Liver (tissue), 9 donors: ENCODE data around the gene NDUFA13. TPM values are rescaled to one million over a fixed set of nuclear protein-coding genes. Genes with fewer than 3 reads are reported as not detected.
A peak's percentile ranks its signal among the peaks of the same experiment; 100 is the strongest.

Experiments
- DNase-seq: peaks from one replicate; pipeline ENCODE4 v3.0.0-alpha.2; 2017; ENCODE audit warnings: low spot score
- H3K27ac ChIP-seq, 2 donors: one replicate each; pipeline ENCODE4 v1.7.0; 2013; ENCODE audit warnings: inconsistent platforms in 2 of 2, low read length in 2 of 2, control low read depth in 1 of 2, low read depth in 1 of 2, mild to moderate bottlenecking in 1 of 2
- H3K27me3 ChIP-seq, 4 donors: one replicate each; pipeline versions ENCODE4 v1.6.1 to v1.7.0; 2013; ENCODE audit warnings: low read length in 3 of 4, inconsistent platforms in 1 of 4, mild to moderate bottlenecking in 1 of 4, moderate library complexity in 1 of 4; ENCODE audit not compliant: control insufficient read depth in 4 of 4, insufficient read depth in 4 of 4
- H3K36me3 ChIP-seq, 4 donors: one replicate each; pipeline versions ENCODE4 v1.6.1 to v1.7.0; 2013; ENCODE audit warnings: low read length in 3 of 4, mild to moderate bottlenecking in 3 of 4, low read depth in 1 of 4, moderate library complexity in 1 of 4; ENCODE audit not compliant: control insufficient read depth in 4 of 4, insufficient read depth in 3 of 4
- H3K4me1 ChIP-seq, 4 donors: one replicate each; pipeline versions ENCODE4 v1.6.1 to v1.7.0; 2013; ENCODE audit warnings: low read length in 3 of 4, mild to moderate bottlenecking in 3 of 4, moderate library complexity in 1 of 4; ENCODE audit not compliant: control insufficient read depth in 4 of 4, insufficient read depth in 4 of 4
- H3K4me3 ChIP-seq, 3 donors: one replicate each; pipeline versions ENCODE4 v1.6.1 to v1.7.0; 2013; ENCODE audit warnings: low read length in 3 of 3, control low read depth in 1 of 3, low read depth in 1 of 3, mild to moderate bottlenecking in 1 of 3
- H3K9ac ChIP-seq, 2 donors: one replicate each; pipeline ENCODE4 v1.7.0; 2013; ENCODE audit warnings: low read length in 2 of 2, mild to moderate bottlenecking in 2 of 2, moderate library complexity in 2 of 2, control low read depth in 1 of 2, low read depth in 1 of 2
- H3K9me3 ChIP-seq, 4 donors: one replicate each; pipeline versions ENCODE4 v1.6.1 to v1.7.0; 2013; ENCODE audit warnings: low read length in 3 of 4; ENCODE audit not compliant: control insufficient read depth in 4 of 4
- EGR1 ChIP-seq, 2 donors: IDR thresholded peaks; 2 replicates each; pipeline ENCODE4 v1.6.1; 2016 to 2018; ENCODE audit warnings: antibody characterized with exemption in 2 of 2, low read depth in 2 of 2
- FOXA1 ChIP-seq: IDR thresholded peaks from 2 replicates; pipeline ENCODE4 v1.6.1; 2016; ENCODE audit warnings: antibody characterized with exemption
- FOXA2 ChIP-seq: IDR thresholded peaks from 2 replicates; pipeline ENCODE4 v1.6.1; 2016; ENCODE audit warnings: antibody characterized with exemption
- HNF4A ChIP-seq, 2 donors: conservative IDR thresholded peaks; 2 replicates each; pipeline ENCODE4 v1.6.1; 2016; ENCODE audit warnings: antibody characterized with exemption in 2 of 2, mild to moderate bottlenecking in 2 of 2
- HNF4G ChIP-seq: IDR thresholded peaks from 2 replicates; pipeline ENCODE4 v1.6.1; 2016; ENCODE audit warnings: antibody characterized with exemption
- JUND ChIP-seq, 2 donors: IDR thresholded peaks; 2 replicates each; pipeline ENCODE4 v1.6.1; 2016; ENCODE audit warnings: antibody characterized with exemption in 2 of 2
- NR2F2 ChIP-seq: IDR thresholded peaks from 2 replicates; pipeline ENCODE4 v1.6.1; 2016; ENCODE audit warnings: antibody characterized with exemption
- RAD21 ChIP-seq, 2 donors: IDR thresholded peaks; 2 replicates each; pipeline ENCODE4 v1.6.1; 2016; ENCODE audit warnings: antibody characterized with exemption in 2 of 2, mild to moderate bottlenecking in 2 of 2
- RXRA ChIP-seq, 2 donors: IDR thresholded peaks; 2 replicates each; pipeline ENCODE4 v1.6.1; 2017 to 2018; ENCODE audit warnings: antibody characterized with exemption in 2 of 2, mild to moderate bottlenecking in 1 of 2
- SP1 ChIP-seq: IDR thresholded peaks from 2 replicates; pipeline ENCODE4 v1.6.1; 2018; ENCODE audit warnings: antibody characterized with exemption, mild to moderate bottlenecking
- TAF1 ChIP-seq: conservative IDR thresholded peaks from 2 replicates; pipeline ENCODE4 v1.6.1; 2016; ENCODE audit warnings: antibody characterized with exemption, mild to moderate bottlenecking
- ZBTB33 ChIP-seq: IDR thresholded peaks from 2 replicates; pipeline ENCODE4 v1.6.1; 2016; ENCODE audit warnings: antibody characterized with exemption
- WGBS: extraction: QIAGEN DNeasy Blood & Tissue Kit; methylation state at CpG from one replicate; pipeline ENCODE4 v1.1.7; 2013; 5-methylcytosine and 5-hydroxymethylcytosine counted together
- polyA plus RNA-seq, 2 donors: library from polyadenylated mRNA; stranded (reverse) in 1 of 2; unstranded in 1 of 2; fragments of 200-250 nt in 1 of 2; fragments of >200 nt in 1 of 2; fragmentation: Nextera tagmentation in 1 of 2; extraction: Ambion mirVana in 1 of 2; gene quantifications; one replicate each; pipeline versions ENCODE4 v1.2.1 to v1.2.3, GENCODE V29; 2013 to 2015
- total RNA-seq, 2 donors: library from RNA; depleted of rRNA; stranded (reverse); fragments of >200 nt; gene quantifications; one replicate each; pipeline ENCODE4 v1.2.3, GENCODE V29; 2014
- TF ChIP-seq, protein P1 (sequence below): fragments of 150-350 bp; IDR thresholded peaks from 2 replicates; pipeline ENCODE4 v1.5.1; 2017; ENCODE audit warnings: improper control_type of control experiment, low read depth, low read length; ENCODE audit not compliant: missing input control
- TF ChIP-seq, protein P2 (sequence below): IDR thresholded peaks from 2 replicates; pipeline ENCODE4 v1.6.1; 2016; ENCODE audit warnings: antibody characterized with exemption
- TF ChIP-seq, protein P3 (sequence below): IDR thresholded peaks from 2 replicates; pipeline ENCODE4 v1.6.1; 2016; ENCODE audit warnings: antibody characterized with exemption, mild to moderate bottlenecking
- donor health status: healthy.
- donor health status: healthy.
- donor health status: healthy.
- donor health status: healthy.
- donor health status: healthy.

Gene NDUFA13
- total and polyA plus RNA-seq, 4 donors, result 45.3 to 239 (median 130) TPM

DNA sequence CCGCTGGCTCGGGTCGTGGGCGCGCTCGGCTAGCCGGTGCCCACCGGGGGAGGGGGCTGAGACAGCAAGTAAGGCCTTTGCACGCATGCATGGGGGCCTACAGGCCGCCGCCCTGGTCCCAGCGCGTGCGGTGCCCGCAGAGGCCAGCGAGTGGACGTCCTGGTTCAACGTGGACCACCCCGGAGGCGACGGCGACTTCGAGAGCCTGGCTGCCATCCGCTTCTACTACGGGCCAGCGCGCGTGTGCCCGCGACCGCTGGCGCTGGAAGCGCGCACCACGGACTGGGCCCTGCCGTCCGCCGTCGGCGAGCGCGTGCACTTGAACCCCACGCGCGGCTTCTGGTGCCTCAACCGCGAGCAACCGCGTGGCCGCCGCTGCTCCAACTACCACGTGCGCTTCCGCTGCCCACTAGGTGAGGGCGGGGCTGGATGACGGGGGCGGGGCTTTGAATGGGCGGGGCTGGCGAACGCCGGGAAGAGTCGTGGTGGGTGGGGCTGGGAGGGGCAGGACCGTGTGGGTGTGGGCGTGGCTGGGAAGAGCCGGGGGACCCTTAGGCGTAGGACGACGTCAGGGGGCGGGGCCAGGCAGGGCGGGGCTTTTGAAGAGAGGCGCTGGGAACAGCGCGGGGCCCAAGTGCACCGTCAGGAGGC lies 24.2 kb downstream of the NDUFA13 start:
- no peaks in the 10 kb centered on the region for H3K36me3 ChIP-seq
- H3K27ac ChIP-seq, result no peak overlapping the region
- peak; percentile 95 for DNase-seq
- 14% methylated on average over 74 of the region's 74 CpGs for WGBS
- H3K9me3 ChIP-seq, result peaks cover 0 to 3% (median 0%) of the 10 kb centered on the region in 4 donors
- peak overlapping the region in 1 of 3 donors; percentile 8 for H3K4me3 ChIP-seq
- TF ChIP-seq HNF4G (no peak), ZBTB33 (no peak), SP1 (no peak), JUND (IDR thresholded peaks at IDR 0.05) (no peak), TAF1 (no peak), FOXA1 (no peak), NR2F2 (no peak), RXRA (IDR thresholded peaks at IDR 0.05) (no peak), FOXA2 (no peak), RAD21 (IDR thresholded peaks at IDR 0.05) (no peak), EGR1 (IDR thresholded peaks at IDR 0.05; ENCODE audit: low read depth in 2 of 2) (no peak), HNF4A (conservative IDR thresholded peaks at IDR 0.05) (no peak)
- TF ChIP-seq, protein P1, sequence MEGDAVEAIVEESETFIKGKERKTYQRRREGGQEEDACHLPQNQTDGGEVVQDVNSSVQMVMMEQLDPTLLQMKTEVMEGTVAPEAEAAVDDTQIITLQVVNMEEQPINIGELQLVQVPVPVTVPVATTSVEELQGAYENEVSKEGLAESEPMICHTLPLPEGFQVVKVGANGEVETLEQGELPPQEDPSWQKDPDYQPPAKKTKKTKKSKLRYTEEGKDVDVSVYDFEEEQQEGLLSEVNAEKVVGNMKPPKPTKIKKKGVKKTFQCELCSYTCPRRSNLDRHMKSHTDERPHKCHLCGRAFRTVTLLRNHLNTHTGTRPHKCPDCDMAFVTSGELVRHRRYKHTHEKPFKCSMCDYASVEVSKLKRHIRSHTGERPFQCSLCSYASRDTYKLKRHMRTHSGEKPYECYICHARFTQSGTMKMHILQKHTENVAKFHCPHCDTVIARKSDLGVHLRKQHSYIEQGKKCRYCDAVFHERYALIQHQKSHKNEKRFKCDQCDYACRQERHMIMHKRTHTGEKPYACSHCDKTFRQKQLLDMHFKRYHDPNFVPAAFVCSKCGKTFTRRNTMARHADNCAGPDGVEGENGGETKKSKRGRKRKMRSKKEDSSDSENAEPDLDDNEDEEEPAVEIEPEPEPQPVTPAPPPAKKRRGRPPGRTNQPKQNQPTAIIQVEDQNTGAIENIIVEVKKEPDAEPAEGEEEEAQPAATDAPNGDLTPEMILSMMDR, result no peak
- TF ChIP-seq, protein P2, sequence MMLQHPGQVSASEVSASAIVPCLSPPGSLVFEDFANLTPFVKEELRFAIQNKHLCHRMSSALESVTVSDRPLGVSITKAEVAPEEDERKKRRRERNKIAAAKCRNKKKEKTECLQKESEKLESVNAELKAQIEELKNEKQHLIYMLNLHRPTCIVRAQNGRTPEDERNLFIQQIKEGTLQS, result no peak
- H3K4me1 ChIP-seq, result peaks cover 0 to 9% (median 6%) of the 10 kb centered on the region in 4 donors
- H3K27me3 ChIP-seq, result peaks cover 0 to 8% (median 2%) of the 10 kb centered on the region in 4 donors
- no peak overlapping the region for H3K9ac ChIP-seq

DNA sequence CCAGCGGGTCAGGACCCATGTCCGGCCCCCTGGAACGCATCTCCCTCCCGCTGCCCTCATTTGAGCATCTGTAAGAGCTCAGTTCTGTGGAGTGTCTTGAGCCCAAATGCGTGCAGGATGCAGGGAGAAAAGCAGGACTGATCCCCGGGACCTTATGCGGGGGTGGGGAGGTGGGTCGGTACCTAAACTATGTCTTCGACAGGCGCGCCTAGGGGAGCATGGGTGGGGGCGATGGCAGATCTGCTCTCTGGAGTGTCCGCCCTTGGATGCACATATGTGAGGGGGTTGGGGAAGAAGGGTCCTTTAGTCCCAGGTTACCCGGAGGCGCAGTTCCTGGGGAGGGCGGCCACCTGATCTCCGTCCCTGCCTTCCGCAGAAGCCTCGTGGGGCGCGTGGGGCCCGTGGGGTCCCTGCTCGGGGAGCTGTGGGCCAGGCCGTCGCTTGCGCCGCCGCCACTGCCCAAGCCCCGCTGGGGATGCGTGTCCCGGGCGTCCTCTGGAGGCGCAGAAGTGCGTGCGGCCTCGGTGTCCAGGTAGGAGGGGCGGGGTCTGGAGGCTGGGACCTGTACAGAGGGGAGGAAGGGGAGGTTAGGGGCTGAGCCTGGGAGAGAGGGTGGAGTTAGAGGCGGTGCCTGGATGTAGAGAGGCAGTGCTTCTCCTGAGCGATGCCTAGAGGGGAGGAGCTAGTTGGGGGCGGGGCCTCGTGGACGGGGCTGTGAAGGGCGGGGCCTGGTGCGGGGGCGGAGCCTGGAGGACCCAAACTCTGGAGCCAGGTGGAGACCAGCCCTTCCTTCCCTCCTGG lies 24.9 kb downstream of the NDUFA13 start:
- 7% methylated on average over 45 of the region's 45 CpGs for WGBS
- Histone ChIP-seq H3K4me1 (peaks cover 0 to 9% (median 6%) of the 10 kb centered on the region in 4 donors), H3K27ac (no peak overlapping the region), H3K9me3 (peaks cover 0 to 3% (median 0%) of the 10 kb centered on the region in 4 donors), H3K9ac (no peak overlapping the region), H3K36me3 (no peaks in the 10 kb centered on the region), H3K4me3 (peak overlapping the region in 1 of 3 donors; percentile 8), H3K27me3 (peaks cover 0 to 8% (median 2%) of the 10 kb centered on the region in 4 donors)
- DNase-seq, result peak; percentile 72
- TF ChIP-seq SP1 (no peak), RAD21 (IDR thresholded peaks at IDR 0.05) (no peak)
- TF ChIP-seq, protein P3, sequence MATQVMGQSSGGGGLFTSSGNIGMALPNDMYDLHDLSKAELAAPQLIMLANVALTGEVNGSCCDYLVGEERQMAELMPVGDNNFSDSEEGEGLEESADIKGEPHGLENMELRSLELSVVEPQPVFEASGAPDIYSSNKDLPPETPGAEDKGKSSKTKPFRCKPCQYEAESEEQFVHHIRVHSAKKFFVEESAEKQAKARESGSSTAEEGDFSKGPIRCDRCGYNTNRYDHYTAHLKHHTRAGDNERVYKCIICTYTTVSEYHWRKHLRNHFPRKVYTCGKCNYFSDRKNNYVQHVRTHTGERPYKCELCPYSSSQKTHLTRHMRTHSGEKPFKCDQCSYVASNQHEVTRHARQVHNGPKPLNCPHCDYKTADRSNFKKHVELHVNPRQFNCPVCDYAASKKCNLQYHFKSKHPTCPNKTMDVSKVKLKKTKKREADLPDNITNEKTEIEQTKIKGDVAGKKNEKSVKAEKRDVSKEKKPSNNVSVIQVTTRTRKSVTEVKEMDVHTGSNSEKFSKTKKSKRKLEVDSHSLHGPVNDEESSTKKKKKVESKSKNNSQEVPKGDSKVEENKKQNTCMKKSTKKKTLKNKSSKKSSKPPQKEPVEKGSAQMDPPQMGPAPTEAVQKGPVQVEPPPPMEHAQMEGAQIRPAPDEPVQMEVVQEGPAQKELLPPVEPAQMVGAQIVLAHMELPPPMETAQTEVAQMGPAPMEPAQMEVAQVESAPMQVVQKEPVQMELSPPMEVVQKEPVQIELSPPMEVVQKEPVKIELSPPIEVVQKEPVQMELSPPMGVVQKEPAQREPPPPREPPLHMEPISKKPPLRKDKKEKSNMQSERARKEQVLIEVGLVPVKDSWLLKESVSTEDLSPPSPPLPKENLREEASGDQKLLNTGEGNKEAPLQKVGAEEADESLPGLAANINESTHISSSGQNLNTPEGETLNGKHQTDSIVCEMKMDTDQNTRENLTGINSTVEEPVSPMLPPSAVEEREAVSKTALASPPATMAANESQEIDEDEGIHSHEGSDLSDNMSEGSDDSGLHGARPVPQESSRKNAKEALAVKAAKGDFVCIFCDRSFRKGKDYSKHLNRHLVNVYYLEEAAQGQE, result no peak
